HEK293 (cell line): ENCODE results near the gene PMEL.

Experiments
- GLI4 ChIP-seq: fragments of 450-650 bp; formaldehyde crosslinking; IDR thresholded peaks from 2 replicates; pipeline ENCODE4 v1.5.1; 2016; ENCODE audit warnings: missing biosample characterization, missing genetic modification characterization
- ZNF157 ChIP-seq: fragments of 450-650 bp; formaldehyde crosslinking; IDR thresholded peaks from 2 replicates; pipeline ENCODE4 v1.5.1; 2016; ENCODE audit warnings: missing biosample characterization, missing genetic modification characterization
- ZNF274 ChIP-seq, 2 experiments: fragments of 200-500 bp in 1 of 2; fragments of 450-650 bp in 1 of 2; sonication (Bioruptor generic) in 1 of 2; formaldehyde crosslinking in 1 of 2; IDR thresholded peaks; 2 replicates each; pipeline versions ENCODE4 v1.5.1 to v1.6.1; 2014 to 2016; ENCODE audit warnings: borderline replicate concordance in 1 of 2, inconsistent platforms in 1 of 2, low read length in 1 of 2, missing biosample characterization in 1 of 2, missing genetic modification characterization in 1 of 2
- ZNF292 ChIP-seq: fragments of 450-650 bp; formaldehyde crosslinking; IDR thresholded peaks from 2 replicates; pipeline ENCODE4 v1.5.1; 2016; ENCODE audit warnings: low read depth, missing biosample characterization, missing genetic modification characterization, borderline replicate concordance
- ZNF324 ChIP-seq: fragments of 450-650 bp; formaldehyde crosslinking; IDR thresholded peaks from 2 replicates; pipeline ENCODE4 v1.5.1; 2016; ENCODE audit warnings: missing biosample characterization, missing genetic modification characterization
- TF ChIP-seq, protein P1 (sequence below): fragments of 450-650 bp; formaldehyde crosslinking; IDR thresholded peaks from 2 replicates; pipeline ENCODE4 v1.5.1; 2016; ENCODE audit warnings: missing biosample characterization, missing genetic modification characterization

DNA sequence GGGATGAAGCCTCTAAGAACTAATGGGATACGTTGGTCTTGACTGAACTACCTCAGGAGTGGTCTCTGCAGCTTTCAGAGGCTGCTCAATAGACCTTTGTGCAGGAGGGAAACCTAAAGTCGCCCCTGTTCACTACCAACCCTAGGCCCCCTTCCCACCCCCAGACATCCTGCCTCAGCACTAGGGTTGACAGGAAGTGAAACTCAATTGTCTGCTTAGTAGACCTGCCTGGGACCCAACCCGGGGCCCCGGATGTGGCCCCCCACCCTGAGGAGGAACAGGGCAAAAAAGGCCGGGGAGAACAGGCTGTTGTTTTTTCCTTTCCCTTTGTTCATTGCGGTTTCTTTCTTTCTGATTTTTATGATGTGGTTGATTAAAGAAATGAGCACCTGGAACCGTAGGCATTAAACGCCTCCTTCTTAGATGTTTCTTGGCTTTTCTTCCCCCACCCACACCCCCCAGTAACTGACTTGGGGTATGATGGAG is 36.5 kb downstream of the PMEL start:
- no peak for TF ChIP-seq ZNF292 (tag by site-specific recombination)
- TF ChIP-seq ZNF157 (tag by site-specific recombination), result no peak
- TF ChIP-seq ZNF274 (IDR thresholded peaks at IDR 0.05; ENCODE audit: low read length), result no peak
- TF ChIP-seq ZNF274 (tag by site-specific recombination; IDR thresholded peaks at IDR 0.05; ENCODE audit: borderline replicate concordance), result no peak
- TF ChIP-seq GLI4 (tag by site-specific recombination), result no peak
- TF ChIP-seq ZNF324 (tag by site-specific recombination), result no peak
- TF ChIP-seq, protein P1, sequence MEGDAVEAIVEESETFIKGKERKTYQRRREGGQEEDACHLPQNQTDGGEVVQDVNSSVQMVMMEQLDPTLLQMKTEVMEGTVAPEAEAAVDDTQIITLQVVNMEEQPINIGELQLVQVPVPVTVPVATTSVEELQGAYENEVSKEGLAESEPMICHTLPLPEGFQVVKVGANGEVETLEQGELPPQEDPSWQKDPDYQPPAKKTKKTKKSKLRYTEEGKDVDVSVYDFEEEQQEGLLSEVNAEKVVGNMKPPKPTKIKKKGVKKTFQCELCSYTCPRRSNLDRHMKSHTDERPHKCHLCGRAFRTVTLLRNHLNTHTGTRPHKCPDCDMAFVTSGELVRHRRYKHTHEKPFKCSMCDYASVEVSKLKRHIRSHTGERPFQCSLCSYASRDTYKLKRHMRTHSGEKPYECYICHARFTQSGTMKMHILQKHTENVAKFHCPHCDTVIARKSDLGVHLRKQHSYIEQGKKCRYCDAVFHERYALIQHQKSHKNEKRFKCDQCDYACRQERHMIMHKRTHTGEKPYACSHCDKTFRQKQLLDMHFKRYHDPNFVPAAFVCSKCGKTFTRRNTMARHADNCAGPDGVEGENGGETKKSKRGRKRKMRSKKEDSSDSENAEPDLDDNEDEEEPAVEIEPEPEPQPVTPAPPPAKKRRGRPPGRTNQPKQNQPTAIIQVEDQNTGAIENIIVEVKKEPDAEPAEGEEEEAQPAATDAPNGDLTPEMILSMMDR (tag by site-specific recombination), result no peak
